Inflammatory macrophage (primary cell): ENCODE results near the gene DCLRE1B.

ENCODE experiments used
- DNase-seq, 2 donors: peaks; one replicate each; pipeline ENCODE4 v3.0.0-alpha.2; 2020 to 2022

DCLRE1B gene

DNA sequence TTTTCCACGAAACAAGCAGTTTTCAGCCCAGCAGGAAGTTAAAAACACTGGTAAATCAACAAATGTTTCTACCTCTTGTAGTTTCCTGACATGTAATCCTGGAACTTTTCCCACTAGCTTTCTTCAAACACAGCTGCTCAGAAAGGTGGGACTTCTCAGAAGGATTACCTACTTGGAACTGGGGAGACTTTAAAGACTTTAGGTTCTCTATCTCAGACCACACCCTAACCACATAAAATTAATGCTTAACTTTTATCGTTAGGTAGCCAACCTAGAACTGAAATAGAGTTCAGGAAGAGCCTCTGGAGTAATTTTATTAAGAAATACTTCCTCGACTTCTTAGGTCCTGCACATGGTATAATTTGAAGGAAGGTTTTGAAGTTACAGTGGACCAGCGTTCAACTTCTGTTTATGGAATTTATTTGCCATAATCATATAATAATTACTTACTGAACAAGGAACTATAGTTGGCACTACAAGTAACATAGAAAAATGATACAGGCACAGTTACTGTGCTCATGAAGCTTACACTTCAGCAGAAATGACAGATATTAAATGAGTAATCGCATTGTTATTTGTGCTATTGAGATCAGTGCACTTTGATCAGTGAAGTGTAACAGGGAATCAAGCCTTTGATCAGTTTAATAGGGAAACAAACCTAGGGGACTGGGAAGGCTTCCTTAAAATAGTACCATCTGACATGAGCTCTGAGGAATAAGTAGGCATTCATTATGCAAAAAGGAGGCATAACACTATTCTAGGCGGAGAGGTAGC, 17.5 kb upstream of the DCLRE1B start, which contains the start of gene BCL2L15:
TSS of gene BCL2L15 (minus strand) at position 180 of the 774 bp plus-strand sequence. CDS start 206 bp downstream, outside the sequence.
- DNase-seq, result no peak

- no peak for DNase-seq
These were observed 14.3 kb upstream of the DCLRE1B start for GRCh38 chr1:113890816-113891215.

DNA sequence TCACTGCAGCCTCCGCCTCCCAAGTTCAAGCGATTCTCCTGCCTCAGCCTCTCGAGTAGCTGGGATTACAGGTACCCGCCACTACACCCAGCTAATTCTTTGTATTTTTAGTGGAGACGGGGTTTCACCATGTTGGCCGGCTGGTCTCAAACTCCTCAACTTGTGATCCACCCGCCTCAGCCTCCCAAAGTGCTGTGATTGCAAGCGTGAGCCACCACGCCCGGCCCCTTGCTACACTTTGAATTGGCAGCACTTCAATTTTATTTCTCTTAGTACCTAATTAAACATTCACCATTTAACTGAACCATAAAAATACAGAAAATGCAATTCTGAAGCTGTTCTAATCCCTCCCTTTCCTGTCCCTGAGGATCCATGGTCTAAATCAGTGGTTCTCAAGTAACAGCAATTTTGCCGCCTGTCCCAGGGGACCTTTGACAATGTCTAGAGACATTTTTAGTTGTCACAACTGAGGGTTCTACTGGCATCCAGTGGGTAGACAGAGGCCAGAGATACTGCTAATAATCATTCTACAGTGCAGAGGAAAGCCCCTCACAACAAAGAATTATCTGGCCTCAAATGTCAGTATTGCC, 13.4 kb upstream of the DCLRE1B start:
- DNase-seq, result no peak

DNA sequence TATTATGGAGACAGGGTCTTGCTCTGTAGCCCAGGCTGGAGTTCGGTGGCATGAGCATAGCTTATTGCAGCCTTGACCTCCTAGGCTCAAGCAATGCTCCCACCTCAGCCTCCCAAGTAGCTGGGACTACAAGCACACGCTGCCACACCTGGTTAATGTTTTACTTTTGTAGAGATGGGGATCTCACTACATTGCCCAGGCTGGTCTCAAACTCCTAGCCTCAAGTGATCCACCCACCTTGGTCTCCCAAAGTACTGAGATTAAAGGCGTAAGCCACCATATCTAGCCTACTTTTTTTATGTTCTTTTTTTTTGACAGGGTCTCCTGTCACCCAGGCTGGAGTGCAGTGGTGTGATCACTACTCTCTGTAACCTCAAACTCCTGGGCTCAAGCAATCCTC, 11.9 kb upstream of the DCLRE1B start:
- DNase-seq, result no peak

- DNase-seq, result no peak
These were observed 10.0 kb upstream of the DCLRE1B start for GRCh38 chr1:113895098-113895497.

GRCh38 chr1:113895961-113896360, 9.2 kb upstream of the DCLRE1B start:
- DNase-seq, result no peak

- DNase-seq, result peak; percentile 23 to 63
These were observed 6.8 kb upstream of the DCLRE1B start for GRCh38 chr1:113898241-113898814.

DNA sequence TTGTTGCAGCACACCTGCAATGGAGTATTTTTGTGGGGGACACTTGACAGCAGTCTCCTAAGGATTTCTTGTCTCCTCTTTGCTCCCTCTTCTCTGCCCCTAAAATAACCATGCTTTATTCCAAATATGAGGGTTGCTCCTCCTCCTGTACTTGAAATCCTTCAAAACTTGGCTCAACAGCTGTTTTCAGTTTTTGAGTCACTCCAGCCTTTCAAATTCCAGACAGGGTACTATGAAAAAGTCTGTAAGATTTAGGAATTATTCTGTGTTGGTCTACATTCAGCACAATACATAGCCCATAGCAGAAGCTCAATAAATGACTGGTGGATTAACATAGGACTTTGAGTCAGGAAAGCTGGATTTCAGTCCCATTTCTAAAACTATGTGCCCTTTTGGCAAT, 6.0 kb upstream of the DCLRE1B start:
- DNase-seq, result no peak

DNA sequence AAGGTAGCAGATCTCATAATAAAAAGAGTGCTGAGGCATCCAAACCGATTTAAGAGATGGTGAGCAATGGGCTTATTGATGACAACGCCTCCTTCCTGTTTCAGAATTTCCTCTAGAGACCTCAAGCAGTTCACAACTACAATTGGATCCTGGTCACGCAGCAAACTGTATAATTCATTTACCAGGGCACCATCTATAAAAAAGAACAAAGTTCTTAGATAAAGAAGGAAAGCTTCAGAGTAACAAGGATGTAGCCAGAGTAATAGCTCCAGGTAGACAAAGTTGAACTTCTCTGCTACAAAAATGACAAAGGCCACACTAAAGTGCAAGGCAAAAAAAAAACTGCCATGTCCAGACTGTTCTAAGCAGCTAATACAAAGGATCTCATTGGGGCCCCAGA, 3.9 kb upstream of the DCLRE1B start:
- DNase-seq, result no peak

GRCh38 chr1:113903501-113904292, 1.4 kb upstream of the DCLRE1B start:
- no peak for DNase-seq

DNA sequence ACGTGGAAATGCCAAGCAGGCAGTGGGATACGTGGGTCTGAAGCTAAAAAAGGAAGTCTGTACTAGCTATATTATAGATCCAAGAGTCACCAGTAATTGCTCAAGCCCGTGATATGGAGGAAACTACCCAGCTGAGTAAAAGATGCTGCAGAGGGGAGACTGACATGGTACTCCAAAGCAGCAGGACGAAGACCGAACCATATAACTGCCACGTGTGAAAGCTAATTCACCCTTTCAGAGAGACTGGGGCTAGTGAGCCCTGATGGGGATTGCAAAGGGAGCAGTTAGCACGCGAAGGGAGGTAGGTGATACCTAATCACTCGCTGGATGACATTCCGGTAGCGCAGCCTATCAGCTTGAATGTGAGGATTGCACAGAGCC, 843 bp upstream of the DCLRE1B start:
- DNase-seq, result peak; percentile 60 to 65

DNA sequence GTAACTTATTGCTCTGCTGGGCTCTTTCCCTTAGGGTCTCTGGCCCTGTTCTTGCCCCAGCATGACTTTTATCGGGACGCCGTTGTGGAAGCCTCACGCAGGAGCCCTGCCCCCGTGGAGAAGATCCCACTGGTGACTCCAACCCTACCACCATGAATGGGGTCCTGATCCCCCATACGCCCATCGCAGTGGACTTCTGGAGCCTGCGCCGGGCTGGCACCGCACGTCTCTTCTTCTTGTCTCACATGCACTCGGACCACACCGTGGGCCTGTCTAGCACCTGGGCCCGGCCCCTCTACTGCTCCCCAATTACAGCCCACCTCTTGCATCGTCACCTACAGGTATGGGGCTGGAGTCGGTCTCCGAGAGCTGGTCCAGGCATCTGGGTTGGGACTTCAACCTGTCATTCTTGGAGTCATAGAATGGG, 322 bp downstream of the DCLRE1B start:
- no peak for DNase-seq

GRCh38 chr1:113912594-113913311, 7.6 kb downstream of the DCLRE1B start:
- no peak for DNase-seq

- DNase-seq, result no peak
These were observed 8.2 kb downstream of the DCLRE1B start for GRCh38 chr1:113913312-113913668.

DNA sequence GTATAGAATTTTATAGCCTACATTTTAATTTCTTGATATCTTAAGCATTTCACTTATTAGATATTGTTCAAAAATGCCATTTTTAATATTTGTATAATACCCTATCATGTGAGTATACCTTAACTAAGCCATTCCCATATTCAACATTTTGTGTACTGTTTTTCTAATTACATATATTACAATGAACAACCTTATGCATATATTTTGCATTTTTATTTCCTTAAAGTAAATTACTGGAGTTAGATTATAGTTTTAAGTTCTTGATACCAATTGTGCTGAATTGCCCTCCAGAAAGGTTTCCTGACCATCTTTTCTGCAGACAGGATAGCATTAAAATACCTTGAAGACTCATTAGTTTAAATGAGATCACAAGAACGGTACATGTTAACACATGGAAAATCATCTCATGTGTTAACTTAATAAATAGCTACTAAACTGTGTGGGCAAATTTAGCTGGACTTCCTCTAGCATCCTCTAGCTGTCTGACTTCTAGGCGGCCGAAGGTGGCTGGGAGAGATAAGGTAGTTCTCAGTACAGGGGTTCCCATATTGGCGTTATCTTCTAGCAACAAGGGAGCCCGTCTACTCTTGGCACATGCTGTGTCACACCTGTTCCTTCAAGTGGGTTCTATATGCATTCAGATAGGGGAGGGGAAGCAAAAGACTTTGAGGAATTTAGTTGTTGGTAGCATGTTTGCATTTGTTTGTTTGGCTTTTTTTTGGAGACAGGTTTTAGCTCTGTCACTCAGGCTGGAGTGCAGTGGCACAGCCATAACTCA, 8.9 kb downstream of the DCLRE1B start:
- DNase-seq, result no peak

DNA sequence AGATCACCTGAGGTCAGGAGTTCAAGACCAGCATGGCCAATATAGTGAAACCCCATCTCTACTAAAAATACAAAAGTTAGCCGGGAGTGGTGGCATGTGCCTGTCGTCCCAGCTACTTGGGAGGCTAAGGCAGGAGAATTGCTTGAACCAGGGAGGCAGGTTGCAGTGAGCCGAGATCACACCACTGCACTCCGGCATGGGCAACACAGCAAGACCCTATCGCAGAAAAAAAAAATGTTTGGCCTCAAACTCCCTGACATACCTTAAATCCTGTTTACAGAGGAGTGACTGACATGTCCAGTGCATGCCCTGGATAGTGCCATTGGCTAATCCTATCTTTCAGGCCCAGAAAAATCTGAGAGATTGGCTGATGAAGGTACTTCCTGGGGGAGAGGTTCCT, 11.8 kb downstream of the DCLRE1B start:
- no peak for DNase-seq

DNA sequence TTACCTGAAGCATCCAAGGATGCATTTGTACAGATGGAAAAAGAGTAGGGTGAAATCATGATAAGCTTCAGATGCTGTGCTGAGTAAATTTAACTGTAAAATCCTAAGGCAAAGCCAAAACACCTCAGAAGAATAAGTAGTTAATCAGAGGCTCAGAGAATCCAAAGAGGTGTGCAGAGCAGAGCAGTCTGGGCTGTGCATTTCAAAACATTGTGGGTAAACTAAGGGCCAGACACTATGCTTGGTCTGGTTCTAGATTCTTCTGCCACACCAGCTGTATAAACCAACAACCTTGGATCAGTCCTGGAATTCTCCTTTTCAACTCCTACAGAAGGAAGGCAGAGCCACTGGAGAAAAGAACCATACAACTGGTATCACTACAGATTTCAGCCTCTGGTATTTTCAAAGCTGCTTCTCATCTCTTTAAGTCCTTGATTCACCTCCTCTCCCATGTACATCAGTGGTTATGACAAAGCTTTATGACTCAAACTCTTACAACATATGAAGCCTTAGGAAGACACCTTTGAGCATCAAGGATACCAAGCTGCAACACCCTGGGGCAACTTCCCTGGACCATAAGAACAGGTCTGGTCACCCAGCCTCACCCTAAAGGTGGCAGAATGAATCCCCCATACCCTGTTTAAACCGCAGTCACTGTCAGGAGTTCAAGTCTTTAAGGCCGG, 12.4 kb downstream of the DCLRE1B start:
- no peak for DNase-seq

DNA sequence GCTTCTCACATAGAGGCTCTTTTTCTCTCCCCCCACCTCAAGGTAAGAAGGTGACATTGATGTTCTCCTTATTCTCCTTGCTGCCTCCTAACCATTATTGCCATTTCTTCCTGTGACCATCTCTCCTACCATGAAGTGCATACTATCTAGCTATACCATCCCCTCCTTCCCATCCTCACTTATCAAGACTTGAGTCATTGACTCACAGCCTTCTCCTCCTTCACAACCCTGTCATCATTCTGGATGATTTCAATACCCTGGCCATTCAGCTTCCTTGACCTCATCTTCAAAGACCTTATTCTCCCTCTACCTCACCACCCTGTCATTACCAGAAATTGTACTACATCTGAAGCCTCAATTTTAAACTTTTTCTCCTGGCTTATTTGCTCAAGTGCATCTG, 13.1 kb downstream of the DCLRE1B start:
- no peak for DNase-seq

DNA sequence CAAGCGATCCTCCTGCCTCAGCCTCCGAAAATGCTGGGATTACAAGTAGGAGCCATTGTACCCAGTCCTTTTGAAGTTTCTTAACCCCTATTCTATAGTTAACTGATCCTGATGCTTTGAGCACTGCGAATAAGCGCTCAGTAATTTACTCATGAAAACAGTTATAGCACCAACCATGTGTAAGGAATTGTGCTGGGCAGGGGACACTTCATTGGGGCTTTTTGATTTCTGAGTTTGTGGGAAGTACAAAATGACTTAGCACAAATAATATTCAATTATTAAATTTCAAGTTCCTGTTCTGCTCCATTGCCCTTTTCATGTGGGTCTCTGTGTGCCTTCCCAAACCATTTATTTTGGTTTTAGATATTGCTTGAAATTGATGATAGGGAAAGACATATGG, 17.8 kb downstream of the DCLRE1B start:
- no peak for DNase-seq

DNA sequence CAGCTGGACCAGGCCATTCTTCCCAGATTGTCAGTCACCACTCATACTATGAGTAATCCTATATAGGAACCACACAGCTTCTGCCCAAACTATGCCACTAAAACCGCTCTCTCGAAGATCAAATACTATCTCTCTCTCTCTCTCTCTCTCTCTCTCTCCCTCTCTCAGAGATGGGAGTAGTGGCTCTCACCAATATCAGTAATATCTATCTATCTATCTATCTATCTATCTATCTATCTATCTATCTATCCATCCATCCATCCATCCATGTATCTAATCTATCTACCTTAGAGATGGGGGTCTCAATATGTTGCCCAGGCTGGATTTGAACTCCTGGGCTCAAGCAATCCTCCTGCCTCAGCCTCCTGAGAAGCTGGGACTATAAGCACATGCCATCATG, 19.3 kb downstream of the DCLRE1B start:
- no peak for DNase-seq
